B cell (primary cell): ENCODE data around the gene ABCG2. TPM values are rescaled to one million over a fixed set of nuclear protein-coding genes. Genes with fewer than 3 reads are reported as not detected.

ENCODE experiments used
- ATAC-seq: fragments of 200-7000 bp; cut with Tn5 transposase; one replicate; pipeline ENCODE4 v1.10.0; 2021; ENCODE audit warnings: low read depth, mild to moderate bottlenecking, moderate number of reproducible peaks, moderate library complexity
- CTCF ChIA-PET: fragments of 350-600 bp; sonication (Branson Sonifier 250); formaldehyde crosslinking; loops from one replicate; lab custom pipeline; 2021; ENCODE audit warnings: antibody characterized with exemption, inconsistent platforms; lab: Charles Lee
- POLR2A ChIA-PET: fragments of 350-600 bp; sonication (Branson Sonifier 250); formaldehyde crosslinking; loops from one replicate; lab custom pipeline; 2021; ENCODE audit warnings: antibody characterized with exemption; lab: Charles Lee
- DNase-seq: peaks from one replicate; pipeline ENCODE4 v3.0.0; 2013
- H2AFZ ChIP-seq: 2 replicates; pipeline ENCODE4 v1.6.1; 2012; ENCODE audit warnings: mild to moderate bottlenecking, low read depth, low read length; ENCODE audit not compliant: insufficient read depth, poor library complexity, severe bottlenecking
- H3K27ac ChIP-seq, 2 donors: 1 replicate in 1 of 2; 2 replicates in 1 of 2; pipeline ENCODE4 v1.5.1; 2012 to 2013; ENCODE audit warnings: low read length in 2 of 2, mild to moderate bottlenecking in 2 of 2, moderate library complexity in 1 of 2
- H3K27me3 ChIP-seq, 4 experiments: fragments of 200-600 bp in 1 of 4; sonication (generic) in 1 of 4; replicated peaks in 1 of 4; 1 replicate in 2 of 4; 2 replicates in 2 of 4; pipeline versions ENCODE4 v1.6.1 to v1.7.0; 2013 to 2016; ENCODE audit warnings: low read length in 3 of 4, mild to moderate bottlenecking in 2 of 4, mixed read lengths in 1 of 4, moderate library complexity in 1 of 4; ENCODE audit not compliant: insufficient read depth in 4 of 4, control insufficient read depth in 3 of 4; ENCODE audit errors: control extremely low read depth in 1 of 4
- H3K36me3 ChIP-seq, 2 experiments: replicated peaks in 1 of 2; 1 replicate in 1 of 2; 2 replicates in 1 of 2; pipeline versions ENCODE4 v1.6.1 to v1.7.1; 2013; ENCODE audit warnings: low read length in 1 of 2; ENCODE audit not compliant: insufficient read depth in 2 of 2, control insufficient read depth in 1 of 2; ENCODE audit errors: control extremely low read depth in 1 of 2, extremely low read depth in 1 of 2
- H3K4me1 ChIP-seq, 2 donors: fragments of 200-600 bp in 1 of 2; sonication (generic) in 1 of 2; 1 replicate in 1 of 2; 2 replicates in 1 of 2; pipeline versions ENCODE4 v1.5.1 to v1.6.1; 2013 to 2017; ENCODE audit warnings: low read length in 2 of 2; ENCODE audit not compliant: control insufficient read depth in 2 of 2, insufficient read depth in 2 of 2
- H3K4me2 ChIP-seq: replicated peaks from 2 replicates; pipeline ENCODE3; 2012; ENCODE audit warnings: mild to moderate bottlenecking, low read depth, low read length; ENCODE audit not compliant: poor library complexity, severe bottlenecking
- H3K4me3 ChIP-seq, 5 experiments: fragments of 200-600 bp in 1 of 5; sonication (generic) in 1 of 5; 1 replicate in 3 of 5; 2 replicates in 2 of 5; pipeline versions ENCODE4 v1.5.1 to v1.7.0; 2011 to 2016; ENCODE audit warnings: low read length in 4 of 5, mild to moderate bottlenecking in 4 of 5, low read depth in 2 of 5, control low read depth in 1 of 5, moderate library complexity in 1 of 5; ENCODE audit not compliant: insufficient read depth in 1 of 5; ENCODE audit errors: control extremely low read depth in 1 of 5, extremely low read depth in 1 of 5
- H3K79me2 ChIP-seq: fragments of 200-600 bp; sonication (generic); one replicate; pipeline ENCODE4 v1.6.0; 2016; ENCODE audit warnings: low read length; ENCODE audit not compliant: control insufficient read depth, insufficient read depth
- H3K9ac ChIP-seq: fragments of 200-600 bp; sonication (generic); 2 replicates; pipeline ENCODE4 v1.6.1; 2017; ENCODE audit warnings: mild to moderate bottlenecking, low read length, moderate library complexity
- H3K9me3 ChIP-seq, 3 donors: one replicate each; pipeline versions ENCODE4 v1.6.1 to v1.7.1; 2013; ENCODE audit warnings: low read length in 2 of 3; ENCODE audit not compliant: control insufficient read depth in 2 of 3, insufficient read depth in 1 of 3; ENCODE audit errors: control extremely low read depth in 1 of 3
- H4K20me1 ChIP-seq: 2 replicates; pipeline ENCODE4 v1.6.0; 2012; ENCODE audit warnings: mild to moderate bottlenecking, low read length; ENCODE audit not compliant: insufficient read depth, control insufficient read depth, poor library complexity, severe bottlenecking
- H3K27ac Mint-ChIP-seq: one replicate; pipeline ENCODE4 v1.8.0; 2021; ENCODE audit warnings: mixed read lengths
- H3K27me3 Mint-ChIP-seq: one replicate; pipeline ENCODE4 v1.8.0; 2021; ENCODE audit warnings: mixed read lengths
- H3K4me1 Mint-ChIP-seq: one replicate; pipeline ENCODE4 v1.8.0; 2021; ENCODE audit warnings: mixed read lengths
- H3K4me3 Mint-ChIP-seq: one replicate; pipeline ENCODE4 v1.8.0; 2021; ENCODE audit warnings: mixed read lengths
- H3K9me3 Mint-ChIP-seq: one replicate; pipeline ENCODE4 v1.8.0; 2022; ENCODE audit warnings: mixed read lengths; ENCODE audit not compliant: insufficient read depth
- CTCF ChIP-seq: fragments of 200-600 bp; IDR thresholded peaks from one replicate; pipeline ENCODE4 v1.8.0; 2022; ENCODE audit warnings: antibody characterized with exemption, mild to moderate bottlenecking
- EZH2 ChIP-seq: IDR thresholded peaks from 2 replicates; pipeline ENCODE4 v1.6.1; 2012; ENCODE audit warnings: borderline replicate concordance, low read depth, mild to moderate bottlenecking, moderate library complexity, low read length; ENCODE audit not compliant: insufficient read depth, poor library complexity, severe bottlenecking
- WGBS: methylation state at CpG from one replicate; pipeline ENCODE4 v1.1.5; 2013; ENCODE audit warnings: missing lambda C conversion rate; ENCODE audit not compliant: insufficient coverage; 5-methylcytosine and 5-hydroxymethylcytosine counted together
- intact Hi-C: fragments of 100-400 bp; cut with micrococcal nuclease; formaldehyde crosslinking; loops from one replicate; pipeline ENCODE4 v1.10.0; 2022
- polyA plus RNA-seq: library from polyadenylated mRNA; depleted of rRNA; stranded (reverse); fragments of >200 nt; gene quantifications from 2 replicates; pipeline ENCODE4 v1.2.3, GENCODE V29; 2012
- total RNA-seq, 2 donors: library from RNA; stranded (reverse); fragments of 120-200 nt in 1 of 2; gene quantifications; 1 replicate in 1 of 2; 2 replicates in 1 of 2; pipeline versions ENCODE4 v1.2.3 to v1.2.4, GENCODE V29; 2013 to 2022

The ABCG2 gene
- total and polyA plus RNA-seq, 2 donors (not counting 1 experiment from before 2014, with no cell fraction given), result 0.01 TPM; not detected in 1

- Histone ChIP-seq H3K4me2 (no peak overlapping the region), H3K36me3 (peaks cover 0 to 6% of the 10 kb centered on the region in 2 experiments), H2AFZ (no peak overlapping the region), H3K4me1 (no peaks in the 10 kb centered on the region), H3K9me3 (no peaks in the 10 kb centered on the region), H4K20me1 (no peaks in the 10 kb centered on the region), H3K27ac (no peak overlapping the region), H3K4me3 (no peak overlapping the region), H3K27me3 (no peaks in the 10 kb centered on the region), H3K79me2 (no peaks in the 10 kb centered on the region), H3K9ac (no peak overlapping the region)
- POLR2A ChIA-PET, result no interaction called here
- no CpG with 5 or more reads among the region's 2 CpGs for WGBS
- intact Hi-C loops, result no loop called here
- H3K27ac Mint-ChIP-seq, result no peak overlapping the region
- H3K4me3 Mint-ChIP-seq, result no peak overlapping the region
- CTCF ChIA-PET, result no interaction called here
- H3K9me3 Mint-ChIP-seq, result no peaks in the 10 kb centered on the region
- no peaks in the 10 kb centered on the region for H3K4me1 Mint-ChIP-seq
- DNase-seq, result no peak
- ATAC-seq, result no peak
- no peaks in the 10 kb centered on the region for H3K27me3 Mint-ChIP-seq
- TF ChIP-seq EZH2 (no peak), CTCF (no peak)
These were observed 98.0 kb downstream of the ABCG2 start for GRCh38 chr4:88060431-88060830.

- TF ChIP-seq CTCF, result no peak
- no peak for TF ChIP-seq EZH2
- Mint-ChIP-seq H3K4me1 (no peaks in the 10 kb centered on the region), H3K9me3 (no peaks in the 10 kb centered on the region), H3K27me3 (no peaks in the 10 kb centered on the region), H3K4me3 (no peak overlapping the region), H3K27ac (no peak overlapping the region)
- Histone ChIP-seq H3K27ac (no peak overlapping the region), H2AFZ (no peak overlapping the region), H3K27me3 (no peaks in the 10 kb centered on the region), H3K4me2 (no peak overlapping the region), H3K9ac (no peak overlapping the region), H3K4me1 (no peaks in the 10 kb centered on the region), H3K36me3 (peaks cover 0 to 6% of the 10 kb centered on the region in 2 experiments), H4K20me1 (no peaks in the 10 kb centered on the region), H3K79me2 (no peaks in the 10 kb centered on the region), H3K4me3 (no peak overlapping the region), H3K9me3 (no peaks in the 10 kb centered on the region)
- intact Hi-C loops, result no loop called here
- 80% methylated on average over 1 of the region's 2 CpGs for WGBS
- ATAC-seq, result no peak
- ChIA-PET CTCF (no interaction called here), POLR2A (no interaction called here)
- DNase-seq, result no peak
These were observed 98.7 kb downstream of the ABCG2 start for GRCh38 chr4:88059766-88060165.
